PC-9 (cell line): ENCODE data around the gene JKAMP.

Experiments
- EZH2 ChIP-seq: fragments of 200-600 bp; sonication (generic); IDR thresholded peaks from 2 replicates; pipeline ENCODE4 v1.8.0; 2017; ENCODE audit warnings: antibody characterized with exemption, low read depth
- TF ChIP-seq, protein P1 (sequence below): fragments of 200-600 bp; sonication (generic); conservative IDR thresholded peaks from 2 replicates; pipeline ENCODE4 v1.6.1; 2017; ENCODE audit warnings: mixed run types, antibody characterized with exemption, mild to moderate bottlenecking, moderate library complexity

GRCh38 chr14:59475709-59476108, 8.6 kb upstream of the JKAMP start:
- TF ChIP-seq, protein P1, sequence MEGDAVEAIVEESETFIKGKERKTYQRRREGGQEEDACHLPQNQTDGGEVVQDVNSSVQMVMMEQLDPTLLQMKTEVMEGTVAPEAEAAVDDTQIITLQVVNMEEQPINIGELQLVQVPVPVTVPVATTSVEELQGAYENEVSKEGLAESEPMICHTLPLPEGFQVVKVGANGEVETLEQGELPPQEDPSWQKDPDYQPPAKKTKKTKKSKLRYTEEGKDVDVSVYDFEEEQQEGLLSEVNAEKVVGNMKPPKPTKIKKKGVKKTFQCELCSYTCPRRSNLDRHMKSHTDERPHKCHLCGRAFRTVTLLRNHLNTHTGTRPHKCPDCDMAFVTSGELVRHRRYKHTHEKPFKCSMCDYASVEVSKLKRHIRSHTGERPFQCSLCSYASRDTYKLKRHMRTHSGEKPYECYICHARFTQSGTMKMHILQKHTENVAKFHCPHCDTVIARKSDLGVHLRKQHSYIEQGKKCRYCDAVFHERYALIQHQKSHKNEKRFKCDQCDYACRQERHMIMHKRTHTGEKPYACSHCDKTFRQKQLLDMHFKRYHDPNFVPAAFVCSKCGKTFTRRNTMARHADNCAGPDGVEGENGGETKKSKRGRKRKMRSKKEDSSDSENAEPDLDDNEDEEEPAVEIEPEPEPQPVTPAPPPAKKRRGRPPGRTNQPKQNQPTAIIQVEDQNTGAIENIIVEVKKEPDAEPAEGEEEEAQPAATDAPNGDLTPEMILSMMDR: no peak
- TF ChIP-seq EZH2: no peak
